Epithelial cell of prostate (primary cell): ENCODE data around the gene PLCB2.
A peak's percentile ranks its signal among the peaks of the same experiment; 100 is the strongest.

ENCODE experiments used
- DNase-seq: peaks from one replicate; pipeline ENCODE4 v3.0.0-alpha.2; 2011; ENCODE audit warnings: low read depth, low spot score
- H3K27ac ChIP-seq: fragments of 450-650 bp; 2 replicates; pipeline ENCODE4 v1.5.1; 2017; ENCODE audit warnings: mild to moderate bottlenecking

PLCB2 gene

DNA sequence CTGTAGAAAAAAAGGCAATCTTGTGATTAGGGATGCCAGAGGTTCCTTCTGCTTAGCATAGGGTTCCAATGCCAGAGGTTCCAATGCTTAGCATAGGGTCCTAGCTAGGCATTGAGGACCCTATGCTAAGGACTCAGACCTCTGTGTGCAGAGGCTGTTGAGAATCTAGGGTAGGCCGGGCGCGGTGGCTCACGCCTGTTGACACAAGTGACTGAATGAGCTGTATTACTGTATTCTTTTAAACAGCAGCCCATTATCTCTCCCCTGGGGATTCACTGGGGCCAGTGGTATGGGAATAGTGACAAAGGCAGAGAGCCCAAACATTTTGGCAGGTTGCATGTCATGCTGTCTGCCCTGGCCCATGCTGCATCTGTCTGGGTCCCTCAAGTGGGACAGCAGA, 52.7 kb downstream of the PLCB2 start:
- no peak for DNase-seq
- no peak overlapping the region for H3K27ac ChIP-seq

DNA sequence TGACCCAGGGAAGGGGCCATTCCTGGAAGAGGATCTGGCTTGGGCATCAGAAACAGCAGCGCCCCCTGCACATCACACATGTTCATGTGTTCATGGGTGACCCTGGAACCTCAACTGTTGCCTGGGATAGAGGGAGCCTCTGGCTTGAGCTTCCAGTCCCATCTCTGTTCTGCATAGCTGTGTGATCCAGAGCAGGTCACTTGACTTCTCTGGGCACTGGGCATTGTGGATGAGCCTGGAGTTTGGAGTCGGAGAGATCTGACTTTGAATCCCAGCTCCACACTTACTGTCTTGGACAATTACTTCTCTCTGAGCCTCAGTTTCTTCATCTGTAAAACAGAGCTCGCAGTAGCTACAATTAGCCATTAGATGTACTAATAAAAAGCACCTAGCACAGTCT, 53.3 kb downstream of the PLCB2 start:
- no peak for DNase-seq
- no peak overlapping the region for H3K27ac ChIP-seq

- DNase-seq, result no peak
- no peak overlapping the region for H3K27ac ChIP-seq
Observed at GRCh38 chr15:40253167-40253790, 54.5 kb downstream of the PLCB2 start.

DNA sequence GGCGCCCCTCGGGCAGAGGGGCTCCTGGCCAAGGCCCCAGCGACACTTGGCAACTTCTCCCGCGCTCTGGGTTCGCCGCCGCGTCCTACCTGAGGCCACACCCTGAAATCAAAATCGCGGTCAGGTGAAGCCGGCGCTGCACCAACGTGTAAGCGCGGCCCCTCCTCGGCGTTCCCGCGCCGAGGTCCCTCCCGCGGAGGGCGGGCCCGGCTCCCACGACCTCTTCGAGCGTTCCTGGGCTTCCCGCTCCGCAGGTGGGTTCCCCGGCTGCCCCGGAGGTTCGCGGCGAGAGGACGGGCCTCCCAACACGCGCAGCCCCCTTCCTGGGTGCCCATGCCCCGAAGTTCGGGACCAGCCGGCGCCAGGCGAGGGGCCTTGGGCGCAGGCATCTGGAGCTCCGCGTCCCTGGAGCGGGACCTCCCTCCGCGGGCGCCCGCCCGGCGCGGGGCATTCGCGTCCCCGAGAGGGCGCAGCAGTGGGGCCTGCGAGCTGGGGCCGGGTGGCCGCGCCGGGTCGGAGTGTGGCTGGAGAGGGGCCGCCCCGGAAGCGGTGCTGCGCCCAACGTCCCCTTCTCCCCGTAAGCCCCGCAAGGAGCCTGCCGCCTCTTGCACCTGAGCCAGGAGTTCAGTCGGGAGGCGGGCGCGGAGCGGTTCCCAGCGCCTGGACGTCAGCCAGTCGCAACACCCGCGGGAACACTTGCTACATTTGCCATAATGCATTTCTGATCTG, 55.1 kb downstream of the PLCB2 start:
- no peak for DNase-seq
- no peak overlapping the region for H3K27ac ChIP-seq

- no peak for DNase-seq
Observed at GRCh38 chr15:40252141-40252437, 55.6 kb downstream of the PLCB2 start.

DNA sequence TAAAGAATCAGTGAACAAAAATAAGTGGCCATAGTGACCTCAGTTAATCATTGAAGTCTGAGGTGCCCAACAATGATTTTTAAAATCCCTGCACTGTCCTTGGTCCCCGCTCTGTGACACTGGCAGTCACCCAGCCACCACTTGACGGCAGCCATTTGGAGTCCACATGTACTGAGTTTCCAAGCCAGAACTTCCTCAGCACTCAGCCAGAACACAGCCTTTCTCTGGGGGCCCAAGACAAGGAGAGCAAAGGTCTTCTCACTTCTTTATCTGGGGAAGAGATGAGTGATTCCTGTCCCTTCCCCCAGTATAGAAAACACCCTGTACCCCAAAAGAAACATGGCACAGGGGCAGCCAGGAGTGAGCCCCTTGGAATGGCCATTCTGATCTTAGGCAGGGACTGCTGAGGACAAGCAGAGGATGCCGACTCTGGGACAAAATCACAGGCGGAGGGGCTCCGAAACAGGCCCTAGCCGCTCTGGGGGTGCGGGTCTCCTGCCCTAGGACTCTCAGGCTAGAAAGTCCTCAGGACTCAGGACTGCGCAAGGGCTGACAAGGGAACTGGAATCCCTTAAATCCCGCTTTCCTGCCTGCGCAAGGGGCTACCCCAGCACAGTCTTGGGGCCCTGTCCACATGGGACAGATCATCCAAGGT, 56.1 kb downstream of the PLCB2 start:
- no peak for DNase-seq
- no peak overlapping the region for H3K27ac ChIP-seq

More at GRCh38 chr15:40252141-40252437, 55.6 kb downstream of the PLCB2 start:
- no peak overlapping the region for H3K27ac ChIP-seq

DNA sequence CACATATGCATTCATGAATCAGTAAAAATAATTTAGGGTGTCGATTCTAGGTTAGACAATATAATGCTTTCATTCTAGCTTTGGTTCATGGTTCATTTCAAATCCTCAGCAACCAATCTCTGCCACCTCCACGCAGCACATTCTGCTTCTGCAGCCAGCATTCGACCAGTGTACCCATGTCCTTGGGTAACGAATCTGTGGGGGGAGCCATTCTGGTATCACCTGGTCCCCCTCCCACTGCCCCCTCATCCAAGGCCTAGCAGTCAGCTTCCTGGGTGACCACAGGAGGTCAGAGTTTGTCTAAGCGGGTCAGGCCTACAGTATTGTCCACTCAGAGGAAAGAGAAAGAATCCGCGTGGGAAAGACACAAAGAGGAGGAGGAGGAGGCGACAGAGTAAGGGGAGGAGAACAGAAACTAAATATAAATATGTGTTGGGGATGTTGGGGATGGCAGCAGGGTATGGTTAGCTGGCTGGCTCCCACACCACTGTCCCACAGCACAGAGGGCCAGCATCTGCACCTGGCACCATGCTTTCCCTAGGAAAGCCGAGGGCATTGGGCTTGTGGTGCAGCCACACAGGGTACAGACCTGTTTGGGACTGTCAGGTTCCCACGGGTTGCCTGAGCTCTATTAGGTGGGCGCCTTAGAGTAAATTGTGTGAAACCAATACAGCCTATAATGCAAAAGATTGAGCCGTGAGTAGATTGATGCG, 56.8 kb downstream of the PLCB2 start:
- DNase-seq, result no peak
- H3K27ac ChIP-seq, result no peak overlapping the region

DNA sequence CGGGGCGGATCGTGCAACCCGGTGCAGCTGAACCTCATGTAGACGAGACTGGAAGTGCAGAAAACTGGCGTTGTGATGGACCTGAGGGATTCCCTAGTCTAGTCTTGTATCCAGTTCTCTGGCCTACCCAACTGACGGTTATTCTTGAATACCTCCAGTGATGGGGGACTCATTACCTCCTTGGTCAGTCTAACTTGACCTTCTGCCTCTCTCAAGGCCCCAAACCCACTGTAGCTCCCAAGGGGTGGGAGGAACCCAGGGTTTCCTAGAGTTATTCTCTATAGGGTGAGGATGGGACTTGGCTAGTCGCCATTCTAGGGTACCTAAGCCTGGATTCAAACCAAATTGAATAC, 57.5 kb downstream of the PLCB2 start:
- H3K27ac ChIP-seq, result peak overlapping the region; percentile 55

DNA sequence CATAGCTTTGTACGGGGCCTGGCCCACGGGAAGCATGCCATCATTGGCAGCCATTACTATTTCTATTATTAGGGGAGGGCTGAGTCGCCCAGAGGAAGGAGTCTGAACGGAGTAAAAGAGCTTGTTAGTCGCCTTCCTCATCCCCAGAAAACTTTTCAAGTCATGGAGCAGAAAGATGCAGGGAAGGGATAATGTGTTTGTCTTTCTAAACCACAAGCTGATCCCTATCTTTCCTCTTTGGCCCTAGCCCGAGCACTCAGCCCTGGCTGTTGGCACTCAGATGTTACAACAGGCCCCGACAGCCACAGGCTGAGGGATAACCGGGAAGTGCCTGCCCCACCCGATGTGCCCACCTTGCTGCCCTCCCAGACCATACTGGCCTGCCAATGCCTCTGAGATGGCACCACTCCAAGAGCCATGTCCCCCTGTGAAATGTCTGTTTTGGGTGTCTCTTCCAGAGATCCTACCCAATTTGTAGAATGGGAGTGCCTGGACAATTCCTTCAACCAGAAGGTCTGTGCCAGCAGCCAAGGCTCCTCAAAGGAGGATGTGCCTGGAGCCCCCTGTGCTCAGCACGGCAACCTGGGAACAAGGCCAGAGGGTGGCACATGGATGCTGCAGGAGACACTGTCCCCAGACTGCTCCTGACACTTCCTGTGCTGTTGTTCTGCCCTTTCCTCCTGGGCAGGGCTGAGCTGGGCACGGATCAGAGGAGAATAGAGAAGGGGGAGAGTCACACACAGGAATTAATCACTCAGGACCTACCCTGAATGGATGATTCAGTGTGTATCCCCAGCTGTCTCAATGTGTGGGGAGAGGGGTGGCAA, 58.0 kb downstream of the PLCB2 start:
- no peak for DNase-seq
- H3K27ac ChIP-seq, result peak overlapping the region; percentile 55

More for the DNA sequence above, 57.5 kb downstream of the PLCB2 start:
- no peak for DNase-seq

DNA sequence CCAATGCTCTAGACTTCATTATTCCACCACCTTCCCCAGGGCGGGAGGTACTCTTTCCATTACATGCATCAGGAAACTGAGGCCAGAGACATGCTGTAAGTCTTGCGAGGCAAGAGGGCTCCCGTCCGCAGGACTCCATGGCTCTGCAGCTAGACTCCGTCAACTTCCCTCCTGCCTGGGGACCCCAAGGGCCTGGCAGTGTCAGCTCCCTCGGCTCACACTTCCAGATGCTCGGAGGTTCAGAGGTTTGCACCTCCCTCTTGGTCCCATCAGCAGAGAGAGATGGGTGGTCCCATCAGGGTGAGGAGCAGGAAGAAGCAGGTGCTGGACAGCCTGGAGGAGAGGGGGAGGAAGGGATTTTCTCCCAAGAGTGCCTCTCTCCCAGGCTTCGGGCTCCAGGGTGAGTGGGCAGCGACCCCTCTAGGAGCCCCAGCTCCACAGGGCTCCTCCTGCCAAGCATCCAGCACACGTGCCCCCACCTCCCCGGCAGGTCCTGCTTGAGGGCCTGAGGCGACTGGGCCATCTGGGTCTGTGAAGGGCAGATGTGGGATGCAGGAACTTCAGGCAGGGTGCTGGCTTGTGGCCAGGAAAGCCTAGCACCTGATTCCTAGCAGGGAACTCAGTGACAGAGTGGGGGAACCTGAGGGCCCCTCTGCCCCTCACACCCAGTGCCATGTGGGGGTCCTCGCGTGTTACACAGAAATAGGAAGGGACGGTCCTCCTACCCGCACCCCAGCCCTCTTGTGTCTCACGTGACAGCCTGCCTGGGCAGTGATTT, 59.5 kb downstream of the PLCB2 start:
- DNase-seq, result no peak

GRCh38 chr15:40247406-40247971, 60.2 kb downstream of the PLCB2 start:
- H3K27ac ChIP-seq, result no peak overlapping the region
- DNase-seq, result no peak

More for the DNA sequence above, 59.5 kb downstream of the PLCB2 start:
- no peak overlapping the region for H3K27ac ChIP-seq

DNA sequence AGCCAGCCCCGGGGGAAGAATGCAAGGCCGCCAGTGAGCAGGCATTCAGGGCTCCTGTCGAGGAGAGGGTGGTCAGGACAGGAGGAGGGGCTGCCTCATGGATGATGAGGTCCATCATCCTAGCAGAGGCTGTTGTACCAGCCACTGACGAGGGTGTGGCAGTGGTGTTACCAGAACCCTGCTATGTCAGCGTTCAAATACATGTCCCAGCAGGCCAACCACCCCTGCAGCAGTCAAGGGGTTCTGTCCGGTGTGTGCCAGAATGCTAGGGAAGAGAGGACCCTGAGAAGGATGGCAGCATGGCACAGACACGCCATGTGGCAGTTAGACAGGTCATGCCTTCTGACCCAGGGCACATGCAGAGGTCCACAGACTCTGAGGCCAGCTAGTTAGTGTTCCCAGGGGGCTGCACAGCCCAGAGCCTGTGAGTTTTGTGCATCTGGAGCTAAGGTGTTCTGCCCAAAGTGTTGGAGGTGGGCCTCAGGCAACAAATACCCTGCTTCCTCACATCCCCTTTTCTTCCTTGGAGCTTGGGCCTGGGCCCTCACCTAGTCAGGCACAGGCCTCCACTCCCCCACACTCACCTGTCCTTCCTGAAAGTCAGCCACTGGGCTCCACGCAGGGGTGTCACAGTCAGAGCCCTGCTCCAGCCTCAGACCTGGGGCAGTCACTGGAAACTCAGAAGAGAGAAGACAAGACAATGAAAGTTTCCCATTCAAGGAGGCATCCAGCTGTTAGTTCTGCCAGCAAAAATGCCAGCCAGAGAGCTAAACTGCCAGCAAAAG, 61.0 kb downstream of the PLCB2 start:
- H3K27ac ChIP-seq, result no peak overlapping the region
- no peak for DNase-seq

DNA sequence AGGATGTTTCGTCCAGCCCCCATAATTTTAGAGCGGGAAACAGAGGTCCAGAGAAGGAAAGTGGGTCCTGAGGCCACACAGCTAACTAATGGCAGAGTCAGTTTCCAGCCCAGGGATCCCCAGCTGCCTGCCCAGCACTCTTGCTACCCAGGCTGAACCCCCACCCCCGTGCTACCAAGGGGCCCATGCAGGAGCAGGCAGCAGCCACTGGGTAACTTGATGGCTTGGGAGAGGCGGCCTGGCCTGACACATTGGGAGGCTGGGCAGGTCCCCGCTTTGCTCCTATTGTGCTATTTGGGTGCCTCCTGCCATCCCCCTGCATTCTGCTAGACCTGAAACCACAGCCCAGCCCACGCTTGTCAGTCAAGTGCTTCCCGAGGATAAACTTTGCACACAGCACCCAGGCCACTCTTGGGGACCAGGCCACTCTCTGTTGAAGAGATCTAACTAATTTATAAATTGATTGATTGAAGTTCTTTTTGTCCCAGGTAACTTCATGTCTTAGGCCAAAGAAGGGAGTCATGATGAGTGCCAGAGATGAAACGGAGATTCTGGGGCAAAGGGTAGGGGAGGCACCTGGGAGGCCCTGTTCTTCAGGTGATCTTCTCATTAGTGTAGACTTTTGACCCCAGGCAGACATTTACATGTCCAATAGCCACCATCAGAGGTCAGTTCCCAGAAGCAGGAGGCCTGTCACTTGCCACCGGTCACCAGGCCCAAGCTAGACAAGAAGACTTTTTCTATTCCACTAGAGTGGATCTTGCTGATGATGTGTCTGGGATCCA, 61.9 kb downstream of the PLCB2 start:
- no peak for DNase-seq
- H3K27ac ChIP-seq, result no peak overlapping the region

DNA sequence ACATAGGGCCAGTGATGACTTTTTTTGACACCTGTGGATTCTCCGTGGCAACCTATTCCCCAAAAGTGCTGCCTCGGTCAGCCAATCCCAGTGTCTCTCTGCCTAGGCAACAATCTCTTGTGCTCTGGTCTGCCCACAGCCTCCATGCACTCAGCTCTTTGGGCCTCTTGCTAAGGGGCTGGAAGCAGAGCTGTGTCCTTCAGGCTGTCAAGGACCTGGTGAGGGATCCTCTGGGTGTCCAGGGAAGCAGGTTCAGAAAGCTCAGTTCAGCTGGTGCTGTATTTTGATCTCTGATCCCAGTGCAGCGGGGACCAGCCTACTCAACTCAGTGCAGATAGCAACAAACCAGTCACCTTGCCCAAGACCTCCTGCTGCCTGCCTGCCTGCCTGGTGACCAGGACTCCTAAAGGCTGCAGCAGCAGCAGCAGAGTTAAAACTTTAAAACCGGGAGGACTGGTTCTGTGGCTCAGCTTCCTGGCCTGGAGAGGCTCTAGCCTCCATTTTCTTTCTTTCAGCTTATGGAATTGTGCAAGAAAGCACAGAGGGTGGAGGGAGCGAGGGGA, 62.7 kb downstream of the PLCB2 start:
- peak overlapping the region; percentile 21 for H3K27ac ChIP-seq
- no peak for DNase-seq

- no peak for DNase-seq
- H3K27ac ChIP-seq, result peak overlapping the region; percentile 29
Observed at GRCh38 chr15:40243126-40243810, 64.5 kb downstream of the PLCB2 start.

GRCh38 chr15:40242601-40243000, 65.1 kb downstream of the PLCB2 start:
- DNase-seq, result no peak
- no peak overlapping the region for H3K27ac ChIP-seq

DNA sequence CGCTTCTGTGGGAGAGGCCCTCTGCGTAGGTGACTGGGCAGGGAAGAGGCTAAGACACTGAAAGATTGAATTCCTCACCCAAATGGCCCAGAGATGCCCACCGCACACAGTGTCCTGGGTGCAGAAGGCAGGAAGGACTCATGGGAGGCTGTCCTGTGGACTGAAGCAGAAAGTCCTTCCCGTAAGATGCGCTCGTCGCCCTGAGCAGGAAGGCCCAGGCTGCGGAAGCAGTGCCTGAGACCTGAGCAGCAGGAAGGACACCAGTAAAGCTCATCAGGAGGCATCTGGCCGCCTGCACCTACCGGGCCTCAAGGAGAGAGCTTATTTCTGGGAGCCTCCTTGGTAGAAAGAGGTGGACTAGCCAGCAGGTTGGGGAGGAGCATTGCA, 65.5 kb downstream of the PLCB2 start:
- DNase-seq, result no peak
- no peak overlapping the region for H3K27ac ChIP-seq
